HG02943 (cell line): ENCODE results near the gene SMIM45.
"Not testable (repeated sequence)": the region's sequence is repeated elsewhere in the genome, so short reads cannot be mapped to it uniquely, and the experiment has no call there.

Experiments
- ATAC-seq: cut with Tn5 transposase; IDR thresholded peaks from one replicate; pipeline ENCODE4 v1.9.1; 2021; ENCODE audit warnings: mild to moderate bottlenecking, low read depth, moderate library complexity; ENCODE audit not compliant: unreplicated experiment

The SMIM45 gene

DNA sequence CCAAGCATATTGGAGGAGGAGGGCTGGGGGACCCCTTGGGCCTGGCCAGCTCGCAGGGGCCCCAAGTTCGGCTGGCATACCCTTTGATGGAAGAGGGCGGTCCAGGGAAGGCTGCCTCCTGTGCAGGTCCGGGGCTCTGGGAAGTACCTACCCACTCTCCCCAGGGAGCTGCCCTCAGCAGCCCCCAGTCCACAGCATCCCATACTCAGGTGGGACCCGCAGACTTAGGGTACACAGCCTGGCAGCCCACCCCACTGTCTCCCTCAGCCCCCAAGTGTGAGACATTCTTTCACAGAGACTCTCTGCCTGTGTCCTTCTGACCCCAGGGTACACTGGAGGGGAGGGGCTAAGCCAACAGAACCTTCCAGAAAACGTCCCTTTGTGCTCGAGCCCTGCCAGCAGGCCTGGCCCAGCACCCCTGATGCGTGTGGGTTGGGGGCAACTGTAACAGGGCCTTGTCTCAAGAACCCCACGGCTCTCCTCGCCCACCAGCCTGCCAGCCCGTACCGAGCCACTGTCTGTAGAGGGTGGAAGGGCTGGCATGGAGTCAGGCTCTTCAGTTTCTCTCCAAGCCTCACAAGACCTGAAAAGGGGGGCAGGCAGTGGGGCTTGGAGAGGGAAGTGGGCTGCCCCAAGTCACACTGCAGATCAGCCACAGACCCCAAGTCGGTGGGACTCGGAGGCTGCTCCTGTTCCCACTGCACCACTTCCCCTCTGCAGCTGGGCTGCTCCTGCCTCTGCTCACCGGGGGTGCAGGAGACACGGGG lies 18.4 kb upstream of the SMIM45 start:
- ATAC-seq = no peak

DNA sequence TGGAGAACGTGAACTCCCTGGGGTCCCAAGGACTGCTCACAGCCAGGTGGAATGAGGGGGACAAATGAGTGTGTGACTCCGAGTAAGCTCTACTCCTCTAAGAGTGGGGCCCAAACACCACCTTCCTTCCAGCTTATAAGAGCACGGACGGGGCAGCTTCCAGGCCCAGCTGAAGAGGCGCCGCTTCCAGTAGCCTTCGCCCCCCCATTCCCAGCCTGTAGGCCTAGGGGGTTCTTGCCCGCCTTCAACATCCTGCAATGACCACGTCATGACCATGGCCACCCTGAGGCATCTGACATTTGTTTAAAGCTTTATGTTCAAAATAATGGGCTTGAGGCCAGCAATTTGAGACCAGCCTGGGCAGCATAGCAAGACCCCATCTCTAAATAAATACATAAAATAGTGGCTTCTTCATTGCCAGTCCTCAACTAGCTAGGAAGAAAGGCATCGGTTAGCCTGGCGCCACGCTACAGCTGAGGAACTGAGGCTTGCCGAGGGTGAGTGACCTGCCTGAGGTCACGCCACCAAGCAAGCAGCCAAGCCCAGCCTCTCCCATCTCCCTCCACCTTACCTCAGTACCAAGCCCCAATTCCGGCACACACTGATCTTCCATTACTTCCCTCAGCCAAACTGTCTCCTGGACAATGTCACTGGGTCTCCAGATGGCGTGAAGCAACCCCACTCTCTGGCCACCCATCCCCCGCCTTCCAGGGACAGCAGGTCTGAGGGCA lies 17.5 kb upstream of the SMIM45 start:
- ATAC-seq = no peak

- no peak for ATAC-seq
These were observed 17.0 kb upstream of the SMIM45 start for GRCh38 chr22:41935015-41935351.

- ATAC-seq = no peak
These were observed 16.4 kb upstream of the SMIM45 start for GRCh38 chr22:41935509-41935908.

DNA sequence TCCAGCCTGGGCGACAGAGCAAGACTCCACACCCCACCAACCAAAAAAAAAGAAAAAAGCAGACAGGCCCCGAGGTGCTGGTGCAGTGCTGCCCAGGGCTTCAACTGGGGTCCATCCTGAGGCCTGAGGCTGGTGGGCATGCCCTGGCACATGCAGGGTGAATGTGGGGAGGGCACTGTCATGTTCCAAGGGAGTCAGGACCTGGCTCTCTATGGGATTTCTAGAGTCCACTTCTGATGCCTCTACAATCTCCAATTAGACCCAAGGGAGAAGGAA lies 15.1 kb upstream of the SMIM45 start:
- no peak for ATAC-seq

- peak; percentile 43 for ATAC-seq
These were observed 11.7 kb upstream of the SMIM45 start for GRCh38 chr22:41939981-41940831.

DNA sequence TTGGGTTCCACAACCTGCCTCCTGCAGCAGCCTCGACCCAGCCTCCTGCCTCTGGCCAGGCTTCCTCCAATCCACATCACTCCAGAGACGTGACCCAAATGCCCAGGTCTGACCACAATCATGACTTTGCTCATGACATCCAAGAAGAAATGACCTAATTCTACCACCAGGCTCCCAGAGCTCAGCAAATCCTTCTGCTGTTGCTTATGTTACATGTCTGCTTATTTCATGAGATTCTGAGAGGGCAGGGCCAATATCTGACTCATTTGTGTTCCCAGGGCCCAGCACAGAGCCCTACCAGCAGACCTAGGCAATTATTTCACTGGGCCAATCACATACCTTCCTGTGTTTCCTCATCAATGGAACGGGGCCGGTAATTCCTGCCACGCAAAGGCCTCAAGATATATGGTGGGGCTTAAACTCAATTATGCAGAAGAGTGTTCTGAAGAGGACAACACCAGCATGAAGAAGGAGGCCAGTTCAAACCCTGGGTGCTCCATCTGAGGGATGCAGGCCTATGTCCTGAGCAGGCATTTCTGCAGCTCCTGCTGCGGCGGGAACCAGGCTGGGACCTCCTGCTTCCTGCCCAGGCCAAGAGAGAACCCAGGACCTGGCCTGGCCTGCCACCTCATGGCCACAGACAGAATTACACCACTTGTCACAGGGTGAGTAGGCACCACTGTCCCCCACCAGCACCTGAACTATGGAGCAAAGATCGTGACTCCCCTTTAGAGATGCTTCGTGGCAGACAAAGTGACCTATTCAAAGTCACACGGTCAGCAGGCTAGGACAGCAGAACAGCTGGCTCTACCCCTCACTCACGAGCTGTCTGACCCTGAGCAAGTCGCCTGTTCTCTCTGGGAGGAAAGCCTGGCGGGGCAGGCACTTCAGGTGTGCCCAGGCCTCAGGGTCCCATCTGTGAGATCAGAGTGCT lies 10.9 kb upstream of the SMIM45 start:
- ATAC-seq = no peak

DNA sequence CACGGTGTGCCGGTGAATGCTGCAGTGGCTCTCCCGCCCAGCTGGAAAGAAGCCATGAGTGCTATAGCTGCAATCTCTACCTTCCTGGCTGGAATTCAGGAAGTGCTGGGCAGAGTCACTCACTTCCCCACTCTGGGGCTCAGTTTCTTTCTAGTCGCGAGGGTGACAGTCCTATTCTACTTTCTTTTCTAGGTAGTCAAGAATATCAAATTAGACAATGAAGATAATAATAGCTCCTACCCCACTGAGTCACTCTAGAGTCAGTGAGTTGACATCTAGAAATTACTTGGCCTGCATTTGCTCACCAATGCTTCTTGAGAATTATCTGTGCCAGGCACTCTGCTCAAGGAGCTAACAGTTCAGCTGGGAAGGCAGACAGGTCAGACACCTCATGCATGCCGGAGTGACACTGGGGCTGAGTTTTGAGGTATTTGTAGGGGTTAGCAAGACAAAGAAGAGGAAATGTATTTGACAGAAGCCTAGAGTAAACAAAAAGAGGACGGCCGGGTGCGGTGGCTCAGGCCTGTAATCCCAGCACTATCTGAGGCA lies 8.2 kb upstream of the SMIM45 start:
- no peak for ATAC-seq

- ATAC-seq = peak; percentile 73
These were observed 5.1 kb upstream of the SMIM45 start, which contains the start of gene CENPM for GRCh38 chr22:41946629-41947423. Gene CENPM, minus strand, starts transcription at chr22:41947152. Its CDS starts 76 bp downstream, at chr22:41947076.

DNA sequence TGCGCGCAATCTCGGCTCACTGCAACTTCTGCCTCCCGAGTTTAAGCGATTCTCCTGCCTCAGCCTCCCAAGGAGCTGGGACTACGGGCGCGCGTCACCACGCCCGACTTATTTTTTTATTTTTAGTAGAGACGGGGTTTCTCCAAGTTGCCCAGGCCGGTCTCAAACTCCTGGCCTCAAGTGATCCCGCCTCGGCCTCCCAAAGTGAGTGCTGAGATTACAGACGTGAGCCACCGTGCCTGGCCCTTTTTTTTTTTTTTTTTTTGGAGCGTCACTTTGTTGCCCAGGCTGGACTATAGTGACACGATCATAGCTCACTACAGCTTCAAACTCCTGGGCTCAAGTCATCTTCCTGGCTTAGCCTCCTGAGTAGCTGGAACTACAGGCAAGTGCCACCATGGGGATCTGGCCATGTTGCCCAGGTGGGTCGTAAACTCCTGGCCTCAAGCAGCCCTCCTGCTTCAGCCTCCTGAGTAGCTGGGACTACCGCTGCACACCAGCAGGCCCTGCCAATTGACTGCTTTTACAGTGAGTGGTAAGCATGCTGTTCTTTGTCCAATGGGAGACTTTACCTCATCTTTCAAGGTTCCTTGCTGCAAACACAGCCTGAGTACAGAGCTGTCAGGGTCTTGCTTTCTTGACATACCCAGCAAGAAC lies 4.4 kb upstream of the SMIM45 start:
- ATAC-seq = no peak

DNA sequence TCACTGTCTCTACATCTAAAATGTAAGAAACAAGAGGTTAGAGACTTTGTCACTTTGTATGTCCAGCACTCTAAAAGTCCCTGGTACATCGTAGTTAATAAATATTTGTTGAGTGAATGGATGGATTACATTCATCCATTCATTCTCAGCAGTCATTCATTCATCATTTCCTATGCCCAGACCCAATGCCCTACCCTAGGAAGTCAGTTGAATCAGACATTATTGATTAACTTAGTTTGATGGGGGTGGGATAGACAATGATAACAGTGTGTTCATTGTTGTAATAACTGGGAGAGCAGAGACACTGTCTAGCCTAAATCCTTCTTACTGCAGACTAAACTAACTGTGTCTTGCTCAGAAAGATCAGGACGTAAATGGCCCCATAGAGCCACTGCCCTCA lies 3.8 kb upstream of the SMIM45 start:
- ATAC-seq = no peak

DNA sequence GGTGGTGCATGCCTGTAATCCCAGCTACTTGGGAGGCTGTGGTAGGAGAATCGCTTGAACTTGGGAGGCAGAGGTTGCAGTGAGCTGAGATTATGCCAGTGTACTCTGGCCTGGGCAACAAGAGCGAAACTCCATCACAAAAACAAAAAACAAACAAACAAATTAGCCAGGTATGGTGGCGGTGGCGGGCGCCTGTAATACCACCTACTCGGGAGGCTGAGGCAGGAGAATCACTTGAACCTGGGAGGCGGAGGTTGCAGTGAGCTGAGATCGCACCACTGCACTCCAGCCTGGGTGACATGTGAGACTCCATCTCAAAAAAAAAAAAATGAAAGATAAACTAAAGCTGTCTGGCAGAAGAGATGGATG lies 3.0 kb upstream of the SMIM45 start:
- not testable (repeated sequence) for ATAC-seq

GRCh38 chr22:41949297-41949965 lies 2.5 kb upstream of the SMIM45 start:
- ATAC-seq = no peak

DNA sequence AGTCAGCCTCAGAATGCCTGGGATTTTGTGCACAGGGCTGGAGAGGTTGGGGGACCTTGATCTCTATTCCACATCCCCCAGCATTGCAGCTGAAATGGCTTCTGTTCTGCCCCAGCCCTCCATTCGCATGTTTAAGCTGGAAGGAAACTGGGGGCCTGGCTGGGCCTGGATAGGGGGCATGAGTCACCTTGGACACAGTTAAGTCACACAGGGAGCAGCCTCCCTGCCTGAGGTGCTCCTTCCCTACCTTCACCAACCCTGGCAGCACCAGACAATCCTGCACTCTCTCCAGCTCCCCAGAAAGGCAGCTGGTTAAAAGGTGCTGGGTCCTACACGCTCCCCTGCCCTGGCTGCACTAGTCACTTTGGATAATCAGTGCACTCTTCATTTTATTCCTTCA lies 763 bp downstream of the SMIM45 start:
- no peak for ATAC-seq

DNA sequence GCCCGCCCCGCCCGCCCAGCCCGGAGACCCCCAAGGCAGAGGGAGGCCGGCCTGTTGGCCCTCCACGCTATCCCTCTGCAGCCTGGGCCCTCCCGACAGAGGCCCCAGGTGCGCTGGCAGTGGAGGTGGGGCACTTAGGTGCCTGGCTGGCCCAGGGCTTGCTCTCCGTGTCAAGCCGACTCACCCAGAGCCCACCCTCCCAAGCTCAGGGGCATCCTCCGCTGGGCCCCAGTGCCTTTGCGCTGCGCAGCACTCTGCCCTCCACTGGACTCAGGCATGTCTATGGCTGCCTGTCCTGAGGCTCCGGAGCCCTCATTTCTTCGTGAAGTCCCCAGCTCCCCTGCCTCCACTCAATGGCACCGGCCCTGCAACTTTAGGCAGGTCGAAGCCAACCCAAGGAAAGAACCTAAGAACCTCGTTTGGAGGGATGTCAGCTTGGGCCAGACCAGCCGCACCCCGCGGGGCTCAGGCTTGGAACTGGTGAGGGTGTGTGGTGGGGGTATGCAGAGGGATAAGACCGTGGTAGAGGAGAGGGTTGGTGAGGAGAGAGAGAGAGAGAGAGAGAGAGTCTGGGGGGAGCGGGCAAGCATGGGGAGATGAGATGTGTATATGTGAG lies 6.1 kb downstream of the SMIM45 start:
- ATAC-seq = no peak

GRCh38 chr22:41963453-41964111 lies 11.6 kb downstream of the SMIM45 start:
- ATAC-seq = no peak

DNA sequence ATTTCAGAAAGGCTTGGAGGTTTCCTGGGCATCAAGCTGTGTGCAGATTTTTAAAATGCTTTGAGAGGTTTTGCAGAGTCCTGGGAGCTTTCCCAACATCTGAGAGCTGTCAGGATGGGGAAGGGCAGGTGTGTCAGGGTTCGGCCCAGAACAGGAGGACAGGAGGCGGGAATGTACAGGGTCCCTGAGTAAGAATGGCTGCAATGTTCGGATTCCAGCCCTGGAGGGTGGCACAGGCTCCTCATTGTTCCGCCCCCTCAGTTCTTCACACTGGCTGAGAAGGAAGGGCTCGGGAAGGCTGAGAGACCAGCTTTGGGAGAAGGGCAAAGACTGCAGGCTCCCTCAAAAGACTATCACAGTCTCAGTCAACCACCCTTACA lies 12.2 kb downstream of the SMIM45 start:
- ATAC-seq = no peak
